ENCODE results near the gene WDR64.

GRCh38 chr1:241697640-241698018 lies 45.5 kb downstream of the WDR64 start:
- no peak for TF ChIP-seq POLR2A (IDR thresholded peaks at IDR 0.05)
- TF ChIP-seq, protein P1, sequence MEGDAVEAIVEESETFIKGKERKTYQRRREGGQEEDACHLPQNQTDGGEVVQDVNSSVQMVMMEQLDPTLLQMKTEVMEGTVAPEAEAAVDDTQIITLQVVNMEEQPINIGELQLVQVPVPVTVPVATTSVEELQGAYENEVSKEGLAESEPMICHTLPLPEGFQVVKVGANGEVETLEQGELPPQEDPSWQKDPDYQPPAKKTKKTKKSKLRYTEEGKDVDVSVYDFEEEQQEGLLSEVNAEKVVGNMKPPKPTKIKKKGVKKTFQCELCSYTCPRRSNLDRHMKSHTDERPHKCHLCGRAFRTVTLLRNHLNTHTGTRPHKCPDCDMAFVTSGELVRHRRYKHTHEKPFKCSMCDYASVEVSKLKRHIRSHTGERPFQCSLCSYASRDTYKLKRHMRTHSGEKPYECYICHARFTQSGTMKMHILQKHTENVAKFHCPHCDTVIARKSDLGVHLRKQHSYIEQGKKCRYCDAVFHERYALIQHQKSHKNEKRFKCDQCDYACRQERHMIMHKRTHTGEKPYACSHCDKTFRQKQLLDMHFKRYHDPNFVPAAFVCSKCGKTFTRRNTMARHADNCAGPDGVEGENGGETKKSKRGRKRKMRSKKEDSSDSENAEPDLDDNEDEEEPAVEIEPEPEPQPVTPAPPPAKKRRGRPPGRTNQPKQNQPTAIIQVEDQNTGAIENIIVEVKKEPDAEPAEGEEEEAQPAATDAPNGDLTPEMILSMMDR (IDR thresholded peaks at IDR 0.05), result no peak

All from sigmoid colon (tissue), 3 donors.